ENCODE data around the gene VRK1. TPM values are rescaled to one million over a fixed set of nuclear protein-coding genes. Genes with fewer than 3 reads are reported as not detected.

VRK1 gene
- polyA plus RNA-seq, 1 experiment: 8.3 TPM

- TF ChIP-seq CTCF (IDR thresholded peaks at IDR 0.05; ENCODE audit: low read depth, low read length): no peak
- ChIA-PET CTCF (interaction anchor here (0.6 kb wide), 1 partner anchor 448 kb away, joined by 4 read pairs; no protein-coding TSS in a partner anchor), POLR2A (no interaction called here)
- Histone ChIP-seq H3K27ac (ENCODE audit: low read depth, low read length) (no peak overlapping the region), H3K4me3 (ENCODE audit: low read depth, low read length) (no peak overlapping the region), H3K27me3 (ENCODE audit: control insufficient read depth, insufficient read depth, low read length) (no peaks in the 10 kb centered on the region), H3K9me3 (ENCODE audit: control insufficient read depth, insufficient read depth, low read length) (no peaks in the 10 kb centered on the region)
- DNase-seq (ENCODE audit: low read depth, low spot score): no peak
Measured at GRCh38 chr14:96752594-96752993, 44.6 kb upstream of the VRK1 start.

- H3K9me3 ChIP-seq (ENCODE audit: control insufficient read depth, insufficient read depth, low read length): no peaks in the 10 kb centered on the region
- ChIA-PET POLR2A (no interaction called here), CTCF (no interaction called here)
- no peak overlapping the region for H3K4me3 ChIP-seq (ENCODE audit: low read depth, low read length)
- no peak for DNase-seq (ENCODE audit: low read depth, low spot score)
- no peak for TF ChIP-seq CTCF (IDR thresholded peaks at IDR 0.05; ENCODE audit: low read depth, low read length)
- H3K27ac ChIP-seq (ENCODE audit: low read depth, low read length): no peak overlapping the region
- no peaks in the 10 kb centered on the region for H3K27me3 ChIP-seq (ENCODE audit: control insufficient read depth, insufficient read depth, low read length)
Measured at GRCh38 chr14:96754162-96754844, 42.9 kb upstream of the VRK1 start.

- ChIA-PET POLR2A (no interaction called here), CTCF (no interaction called here)
- H3K27me3 ChIP-seq (ENCODE audit: control insufficient read depth, insufficient read depth, low read length): no peaks in the 10 kb centered on the region
- no peak overlapping the region for H3K27ac ChIP-seq (ENCODE audit: low read depth, low read length)
- TF ChIP-seq CTCF (IDR thresholded peaks at IDR 0.05; ENCODE audit: low read depth, low read length): no peak
- no peak for DNase-seq (ENCODE audit: low read depth, low spot score)
- H3K4me3 ChIP-seq (ENCODE audit: low read depth, low read length): no peak overlapping the region
- no peaks in the 10 kb centered on the region for H3K9me3 ChIP-seq (ENCODE audit: control insufficient read depth, insufficient read depth, low read length)
Measured at GRCh38 chr14:96754845-96755184, 42.4 kb upstream of the VRK1 start.

- Histone ChIP-seq H3K4me3 (ENCODE audit: low read depth, low read length) (no peak overlapping the region), H3K27ac (ENCODE audit: low read depth, low read length) (no peak overlapping the region), H3K9me3 (ENCODE audit: control insufficient read depth, insufficient read depth, low read length) (no peaks in the 10 kb centered on the region), H3K27me3 (ENCODE audit: control insufficient read depth, insufficient read depth, low read length) (no peaks in the 10 kb centered on the region)
- DNase-seq (ENCODE audit: low read depth, low spot score): no peak
- TF ChIP-seq CTCF (IDR thresholded peaks at IDR 0.05; ENCODE audit: low read depth, low read length): no peak
- POLR2A ChIA-PET: no interaction called here
- CTCF ChIA-PET: interaction anchor here (1.2 kb wide), 1 partner anchor 15 kb away, joined by 4 read pairs; no protein-coding TSS in a partner anchor
Measured at GRCh38 chr14:96756745-96757144, 40.4 kb upstream of the VRK1 start.

- no peak overlapping the region for H3K27ac ChIP-seq (ENCODE audit: low read depth, low read length)
- H3K27me3 ChIP-seq (ENCODE audit: control insufficient read depth, insufficient read depth, low read length): no peaks in the 10 kb centered on the region
- no peak for DNase-seq (ENCODE audit: low read depth, low spot score)
- TF ChIP-seq CTCF (IDR thresholded peaks at IDR 0.05; ENCODE audit: low read depth, low read length): no peak
- ChIA-PET POLR2A (no interaction called here), CTCF (interaction anchor here (1.2 kb wide), 1 partner anchor 16 kb away, joined by 4 read pairs; no protein-coding TSS in a partner anchor)
- no peak overlapping the region for H3K4me3 ChIP-seq (ENCODE audit: low read depth, low read length)
- H3K9me3 ChIP-seq (ENCODE audit: control insufficient read depth, insufficient read depth, low read length): no peaks in the 10 kb centered on the region
Measured at GRCh38 chr14:96757456-96757855, 39.7 kb upstream of the VRK1 start.

Data from AG04450 (cell line).